Measurements from ENCODE around the gene HNRNPM. TPM values are rescaled to one million over a fixed set of nuclear protein-coding genes. Genes with fewer than 3 reads are reported as not detected.

HNRNPM gene
- polyA plus RNA-seq, 3 donors, result 83.6 to 182 (median 105) TPM

GRCh38 chr19:8455018-8455417 lies 10.2 kb downstream of the HNRNPM start:
- no peak overlapping the region for H3K27ac ChIP-seq (ENCODE audit: low read depth, low read length)
- WGBS, 3 donors, result 79 to 83% (median 80%) methylated on average over 5 of the region's 5 CpGs

DNA sequence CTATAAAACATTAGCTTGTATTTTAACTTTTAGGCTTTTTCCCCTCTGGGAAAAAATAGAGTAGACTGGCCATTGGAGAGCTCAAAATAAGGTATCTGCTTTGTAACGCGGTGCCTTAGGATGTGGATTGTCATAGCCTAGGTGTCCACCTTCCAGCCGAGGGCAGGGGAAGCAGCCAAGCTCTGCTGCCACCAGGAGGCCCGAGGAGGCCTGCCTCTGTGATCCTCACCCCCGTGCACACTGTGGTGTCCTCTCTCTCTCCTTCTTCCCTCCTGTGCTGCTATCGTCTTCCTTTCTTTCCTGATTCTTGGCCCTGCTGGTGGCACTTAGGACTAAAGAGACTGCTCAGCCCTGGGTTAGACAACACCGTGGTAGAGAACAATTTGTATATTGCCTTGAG lies 11.3 kb downstream of the HNRNPM start:
- no peak overlapping the region for H3K27ac ChIP-seq (ENCODE audit: low read depth, low read length)

GRCh38 chr19:8457209-8457608 lies 12.4 kb downstream of the HNRNPM start:
- 72 to 84% (median 83%) methylated on average over 3 of the region's 3 CpGs for WGBS, 3 donors
- H3K27ac ChIP-seq (ENCODE audit: low read depth, low read length), result no peak overlapping the region

More for the DNA sequence above, 11.3 kb downstream of the HNRNPM start:
- WGBS, 3 donors, result 48 to 64% (median 58%) methylated on average over 7 of the region's 7 CpGs

- WGBS, 3 donors, result 58 to 64% (median 59%) methylated on average over 1 of the region's 1 CpG
- no peak overlapping the region for H3K27ac ChIP-seq (ENCODE audit: low read depth, low read length)
Measured at GRCh38 chr19:8457827-8458226, 13.1 kb downstream of the HNRNPM start.

DNA sequence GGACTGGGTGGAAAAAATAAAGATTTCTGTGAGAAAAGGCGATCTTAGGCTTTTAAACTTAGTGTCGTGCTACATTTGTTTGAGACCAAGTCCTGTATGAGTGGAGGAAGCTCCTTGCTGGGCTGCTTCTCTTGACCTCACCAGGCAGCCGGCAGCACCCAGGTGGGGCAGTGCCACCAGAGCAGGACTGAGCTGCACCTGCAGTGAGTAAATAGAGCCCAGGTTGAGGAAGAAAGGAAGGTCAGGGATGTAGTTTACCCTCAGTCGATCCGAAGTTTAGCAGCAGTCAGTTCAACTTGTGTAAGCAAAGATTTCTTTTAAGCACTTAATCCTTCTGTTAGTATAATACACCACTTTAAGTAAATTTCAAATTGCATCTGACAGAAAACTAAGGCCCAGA lies 13.6 kb downstream of the HNRNPM start:
- H3K27ac ChIP-seq (ENCODE audit: low read depth, low read length), result no peak overlapping the region
- WGBS, 3 donors, result 32 to 80% (median 74%) methylated on average over 5 of the region's 5 CpGs

DNA sequence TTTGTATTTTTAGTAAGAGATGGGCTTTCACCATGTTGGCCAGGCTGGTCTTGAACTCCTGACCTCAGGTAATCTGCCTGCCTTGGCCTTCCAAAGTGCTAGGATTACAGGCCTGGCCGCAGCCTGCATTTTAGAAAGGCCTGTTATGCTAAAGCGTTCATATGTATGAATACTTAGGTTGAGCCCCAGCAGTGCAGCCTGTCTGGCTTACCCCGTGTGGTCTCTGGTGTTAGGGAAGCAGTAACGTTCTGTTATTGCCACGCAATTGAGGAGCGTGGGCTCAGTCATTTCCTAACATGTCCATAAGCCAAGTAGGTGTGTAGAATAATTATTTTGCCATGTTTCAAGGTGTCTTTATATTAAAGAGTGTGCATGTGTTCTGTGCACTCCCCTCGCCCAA lies 14.3 kb downstream of the HNRNPM start:
- WGBS, 3 donors, result 64 to 70% (median 65%) methylated on average over 7 of the region's 7 CpGs
- no peak overlapping the region for H3K27ac ChIP-seq (ENCODE audit: low read depth, low read length)

DNA sequence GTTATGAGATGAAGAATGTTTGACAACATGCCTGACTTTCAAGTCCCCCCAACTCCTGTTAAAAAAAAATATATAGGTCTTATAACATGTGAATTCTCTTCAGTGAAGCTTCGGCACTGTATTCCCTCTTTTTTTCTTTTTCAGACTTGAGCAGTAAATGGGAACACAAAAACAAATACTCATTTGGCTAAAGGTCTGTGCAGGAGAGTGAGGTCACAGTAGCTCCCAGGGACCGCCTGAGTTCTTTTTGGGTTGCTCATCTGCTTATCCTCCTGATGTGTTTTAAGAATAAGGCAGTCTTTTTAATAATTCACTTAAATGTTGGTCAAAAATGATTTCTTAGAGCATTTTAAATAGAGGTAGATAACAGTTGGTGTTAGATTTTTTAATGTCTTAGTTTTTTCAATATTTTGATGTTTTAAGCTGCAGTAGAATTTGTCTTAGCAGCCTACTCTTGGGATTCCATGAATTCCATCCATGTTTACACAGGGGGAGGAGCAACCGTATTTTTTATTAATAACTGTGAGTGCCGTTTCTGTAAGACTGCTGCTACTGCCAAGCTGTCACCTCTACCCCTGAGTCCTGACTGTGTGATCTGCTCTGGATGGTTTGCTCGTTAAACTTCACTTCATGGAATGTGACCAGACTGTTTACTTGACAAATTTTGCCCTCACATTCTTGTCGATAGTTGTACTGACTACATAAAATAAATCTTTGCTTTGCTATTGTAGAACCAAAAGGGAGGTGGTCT lies 14.9 kb downstream of the HNRNPM start:
- 26 to 51% (median 43%) methylated on average over 6 of the region's 6 CpGs for WGBS, 3 donors
- no peak overlapping the region for H3K27ac ChIP-seq (ENCODE audit: low read depth, low read length)

GRCh38 chr19:8460516-8461298 lies 15.9 kb downstream of the HNRNPM start:
- WGBS, 3 donors, result 58 to 75% (median 72%) methylated on average over 7 of the region's 7 CpGs
- no peak overlapping the region for H3K27ac ChIP-seq (ENCODE audit: low read depth, low read length)

GRCh38 chr19:8461376-8461775 lies 16.6 kb downstream of the HNRNPM start:
- 86 to 90% (median 88%) methylated on average over 3 to 4 of the region's 4 CpGs for WGBS, 3 donors
- no peak overlapping the region for H3K27ac ChIP-seq (ENCODE audit: low read depth, low read length)

DNA sequence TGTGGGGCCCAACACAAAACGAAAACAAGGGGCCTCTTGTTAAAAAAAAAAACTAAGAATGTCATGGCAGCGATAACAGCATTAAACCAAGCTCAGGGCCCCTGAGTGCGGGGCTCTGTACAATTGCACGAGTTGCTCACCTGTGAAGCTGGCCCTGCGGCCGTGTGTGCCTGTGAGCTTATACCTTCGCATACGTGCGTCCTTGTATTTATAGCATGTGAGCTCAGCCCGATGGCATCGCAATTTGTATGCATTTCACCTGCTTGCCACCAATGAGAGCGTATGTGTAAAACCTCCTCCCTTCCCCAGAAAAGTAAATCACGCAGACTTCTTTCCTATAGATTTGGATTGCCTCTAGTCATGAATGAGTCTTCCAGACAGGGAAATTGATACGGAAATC lies 17.1 kb downstream of the HNRNPM start:
- H3K27ac ChIP-seq (ENCODE audit: low read depth, low read length), result no peak overlapping the region
- WGBS, 3 donors, result 78 to 94% (median 92%) methylated on average over 14 of the region's 14 CpGs

DNA sequence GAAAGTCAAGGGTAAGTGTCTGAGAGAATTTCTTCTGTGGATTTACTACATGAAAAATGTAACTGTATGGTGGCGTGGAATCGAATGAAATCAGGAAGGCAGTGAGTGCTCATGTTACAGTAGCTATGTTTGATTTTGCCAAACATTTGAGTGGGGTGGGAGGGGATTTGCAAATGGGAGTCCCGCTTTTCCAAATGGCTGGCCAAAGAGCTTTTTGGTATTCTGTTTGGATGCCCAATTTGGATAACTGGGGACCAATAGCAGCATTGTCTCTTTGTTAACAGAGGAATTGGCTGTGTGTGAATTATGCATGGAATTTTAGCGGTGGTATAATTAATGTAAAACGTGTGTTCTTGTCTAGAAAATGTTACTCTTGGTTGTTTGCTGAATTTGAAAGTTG lies 17.8 kb downstream of the HNRNPM start:
- 74 to 89% (median 86%) methylated on average over 5 of the region's 5 CpGs for WGBS, 3 donors

GRCh38 chr19:8463365-8463764 lies 18.6 kb downstream of the HNRNPM start:
- no peak overlapping the region for H3K27ac ChIP-seq (ENCODE audit: low read depth, low read length)
- WGBS, 3 donors, result 78 to 95% (median 90%) methylated on average over 8 of the region's 8 CpGs

More for the DNA sequence above, 17.8 kb downstream of the HNRNPM start:
- no peak overlapping the region for H3K27ac ChIP-seq (ENCODE audit: low read depth, low read length)

GRCh38 chr19:8466018-8466417 lies 21.2 kb downstream of the HNRNPM start:
- no peak overlapping the region for H3K27ac ChIP-seq (ENCODE audit: low read depth, low read length)
- 90 to 93% (median 91%) methylated on average over 4 of the region's 4 CpGs for WGBS, 3 donors

GRCh38 chr19:8468124-8468523 lies 23.3 kb downstream of the HNRNPM start:
- WGBS, 3 donors, result 61 to 82% (median 78%) methylated on average over 3 of the region's 3 CpGs
- H3K27ac ChIP-seq (ENCODE audit: low read depth, low read length), result no peak overlapping the region

GRCh38 chr19:8468761-8469373 lies 24.1 kb downstream of the HNRNPM start:
- 74 to 88% (median 78%) methylated on average over 8 of the region's 8 CpGs for WGBS, 3 donors
- no peak overlapping the region for H3K27ac ChIP-seq (ENCODE audit: low read depth, low read length)

DNA sequence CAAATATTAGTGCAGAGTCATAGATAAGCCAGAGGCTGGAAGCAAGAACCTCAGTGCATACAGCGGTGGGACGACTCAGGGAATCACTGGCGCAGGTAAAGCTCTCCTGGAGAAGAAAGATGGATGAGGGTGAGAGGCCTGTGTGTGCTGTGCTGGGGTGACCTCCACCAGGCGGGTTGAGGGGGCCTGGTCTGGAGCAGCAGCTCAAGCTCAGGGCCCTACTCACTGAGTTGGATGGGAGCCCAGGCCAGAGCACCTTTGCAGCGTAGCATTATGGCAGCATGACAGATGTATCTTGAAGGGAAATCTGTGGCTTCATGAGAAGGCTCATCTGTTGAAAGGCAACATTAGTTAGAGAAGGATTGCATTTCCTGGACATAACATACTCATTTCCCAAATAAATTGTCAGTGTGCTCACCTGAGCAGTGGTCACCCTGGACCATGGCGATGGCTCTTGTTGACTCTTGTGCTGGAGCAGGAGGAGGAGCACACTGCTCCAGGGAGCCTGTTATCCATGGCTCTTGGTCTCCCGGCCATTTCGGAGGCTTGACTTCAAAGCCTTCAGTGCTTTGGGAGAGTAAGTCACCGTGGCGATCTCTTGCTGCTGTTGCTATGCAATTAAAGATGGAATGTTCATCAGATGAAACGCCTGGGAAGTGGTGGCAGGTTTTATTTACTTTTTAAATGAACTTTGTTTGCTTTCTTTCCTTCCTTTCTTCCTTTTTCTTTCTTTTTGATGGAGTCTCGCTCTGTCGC lies 25.0 kb downstream of the HNRNPM start:
- 88 to 93% (median 88%) methylated on average over 13 of the region's 13 CpGs for WGBS, 3 donors

DNA sequence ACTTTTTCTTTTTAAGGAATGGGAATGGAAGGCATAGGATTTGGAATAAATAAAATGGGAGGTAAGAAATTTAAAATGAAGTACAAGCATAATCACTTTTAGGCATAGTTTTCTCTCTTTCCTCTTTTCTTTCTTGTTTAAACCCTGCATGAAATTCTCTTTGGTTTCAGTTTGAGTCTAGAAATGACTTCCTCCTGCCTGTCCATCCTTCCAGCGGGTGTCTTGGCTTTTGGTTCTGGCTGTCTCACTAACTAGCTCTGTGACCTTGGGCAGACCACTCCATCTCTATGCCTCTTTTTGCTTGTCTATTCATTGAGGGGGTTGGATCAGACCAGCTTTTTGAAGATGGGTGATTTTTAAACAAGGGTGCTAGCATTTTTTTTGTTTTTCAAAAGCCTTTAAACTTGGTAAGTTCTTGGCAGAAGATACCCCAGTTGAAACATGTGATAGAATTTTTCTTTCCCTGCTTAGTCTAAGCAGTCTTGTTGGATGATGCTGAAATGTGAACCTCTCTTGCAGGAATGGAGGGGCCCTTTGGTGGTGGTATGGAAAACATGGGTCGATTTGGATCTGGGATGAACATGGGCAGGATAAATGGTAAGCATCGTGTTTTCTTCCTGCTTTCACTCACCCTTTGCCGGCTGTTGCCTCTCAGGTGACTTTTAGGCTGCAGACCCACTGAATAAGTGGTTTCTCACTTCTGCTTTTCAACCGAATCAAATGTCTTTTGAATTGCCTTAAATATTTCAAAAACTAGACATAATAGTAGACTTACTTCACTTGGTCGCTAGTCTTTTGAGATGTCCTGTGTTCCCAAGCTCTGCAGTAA lies 29.1 kb downstream of the HNRNPM start:
- H3K27ac ChIP-seq (ENCODE audit: low read depth, low read length), result no peak overlapping the region
- 49 to 71% (median 60%) methylated on average over 6 of the region's 6 CpGs for WGBS, 3 donors

More for the DNA sequence above, 25.0 kb downstream of the HNRNPM start:
- H3K27ac ChIP-seq (ENCODE audit: low read depth, low read length), result no peak overlapping the region

- WGBS, 3 donors, result 94 to 100% (median 100%) methylated on average over 1 of the region's 1 CpG
- no peak overlapping the region for H3K27ac ChIP-seq (ENCODE audit: low read depth, low read length)
Measured at GRCh38 chr19:8475005-8475404, 30.2 kb downstream of the HNRNPM start.
